H1 (cell line): ENCODE results near the gene PHLPP1. TPM values are rescaled to one million over a fixed set of nuclear protein-coding genes. Genes with fewer than 3 reads are reported as not detected.

ENCODE experiments used
- CTCF ChIA-PET: fragments of 300-600 bp; sonication (Branson Sonifier 250); formaldehyde crosslinking; loops from one replicate; lab custom pipeline; 2021; ENCODE audit not compliant: partially characterized antibody; lab: Charles Lee
- POLR2A ChIA-PET: fragments of 300-600 bp; sonication (Branson Sonifier 250); formaldehyde crosslinking; loops from one replicate; lab custom pipeline; 2021; ENCODE audit warnings: inconsistent platforms; ENCODE audit not compliant: partially characterized antibody; lab: Charles Lee
- DNase-seq, 2 experiments: peaks; one replicate each; pipeline versions ENCODE4 v3.0.0 to v3.0.0-alpha.2; 2010 to 2022; ENCODE audit warnings: low spot score in 2 of 2, low read depth in 1 of 2, mixed read lengths in 1 of 2
- FAIRE-seq: peaks from 2 replicates; lab custom pipeline; 2011; peaks lifted over from hg19 to GRCh38; lab: Jason Lieb, UNC
- H2AFZ ChIP-seq: 2 replicates; pipeline ENCODE4 v1.8.1; 2012; ENCODE audit warnings: low read length, inconsistent platforms
- H2AK5ac ChIP-seq: 2 replicates; pipeline ENCODE4 v1.6.1; 2013; ENCODE audit warnings: low read depth, low read length
- H2BK120ac ChIP-seq: replicated peaks from 2 replicates; pipeline ENCODE3; 2013; ENCODE audit warnings: low read depth, low read length, inconsistent platforms
- H2BK12ac ChIP-seq: 2 replicates; pipeline ENCODE4 v1.6.1; 2013; ENCODE audit warnings: low read depth, low read length
- H2BK15ac ChIP-seq: 2 replicates; pipeline ENCODE4 v1.6.1; 2013; ENCODE audit warnings: low read length
- H2BK20ac ChIP-seq: 2 replicates; pipeline ENCODE4 v1.6.1; 2013; ENCODE audit warnings: low read length
- H2BK5ac ChIP-seq: 2 replicates; pipeline ENCODE4 v1.6.1; 2013; ENCODE audit warnings: low read depth, low read length
- H3K14ac ChIP-seq: 2 replicates; pipeline ENCODE4 v1.6.1; 2013; ENCODE audit warnings: inconsistent platforms; ENCODE audit not compliant: insufficient read length
- H3K18ac ChIP-seq: 2 replicates; pipeline ENCODE4 v1.6.1; 2013; ENCODE audit warnings: low read length; ENCODE audit errors: extremely low read depth
- H3K23ac ChIP-seq: 2 replicates; pipeline ENCODE4 v1.6.1; 2013; ENCODE audit warnings: inconsistent platforms; ENCODE audit not compliant: insufficient read length
- H3K23me2 ChIP-seq: 2 replicates; pipeline ENCODE4 v1.6.1; 2013; ENCODE audit warnings: low read depth, low read length
- H3K27ac ChIP-seq: 2 replicates; pipeline ENCODE4 v1.6.1; 2011; ENCODE audit warnings: low read depth, low read length, inconsistent platforms
- H3K27me3 ChIP-seq, 4 experiments: replicated peaks in 1 of 4; 1 replicate in 1 of 4; 2 replicates in 3 of 4; pipeline versions ENCODE4 v1.6.1 to v1.8.1; 2011 to 2013; ENCODE audit warnings: low read length in 3 of 4, mild to moderate bottlenecking in 3 of 4, inconsistent platforms in 2 of 4, mixed read lengths in 2 of 4, moderate library complexity in 1 of 4; ENCODE audit not compliant: control insufficient read depth in 3 of 4, insufficient read depth in 3 of 4; ENCODE audit errors: extremely low read depth in 1 of 4
- H3K36me3 ChIP-seq, 4 experiments: 2 replicates each; pipeline versions ENCODE4 v1.6.1 to v1.8.1; 2011 to 2013; ENCODE audit warnings: mild to moderate bottlenecking in 4 of 4, low read length in 3 of 4, moderate library complexity in 2 of 4, control low read depth in 1 of 4, inconsistent platforms in 1 of 4; ENCODE audit not compliant: insufficient read depth in 4 of 4, control insufficient read depth in 2 of 4
- H3K4ac ChIP-seq: replicated peaks from 2 replicates; pipeline ENCODE3; 2013; ENCODE audit warnings: low read length, low read depth, mixed read lengths, inconsistent platforms; ENCODE audit not compliant: insufficient read length
- H3K4me1 ChIP-seq, 4 experiments: replicated peaks in 1 of 4; 1 replicate in 1 of 4; 2 replicates in 3 of 4; pipeline versions ENCODE4 v1.6.1 to v1.8.1; 2011 to 2013; ENCODE audit warnings: low read length in 3 of 4, inconsistent platforms in 2 of 4, mixed read lengths in 1 of 4; ENCODE audit not compliant: insufficient read depth in 4 of 4, control insufficient read depth in 3 of 4
- H3K4me2 ChIP-seq, 2 experiments: 2 replicates each; pipeline versions ENCODE4 v1.6.1 to v1.8.1; 2011 to 2013; ENCODE audit warnings: low read depth in 2 of 2, low read length in 2 of 2, control low read depth in 1 of 2, inconsistent platforms in 1 of 2, mild to moderate bottlenecking in 1 of 2; ENCODE audit not compliant: insufficient read depth in 1 of 2
- H3K4me3 ChIP-seq, 4 experiments: fragments of 200-600, 300-600 bp in 1 of 4; sonication (generic), shearing (Covaris generic), sonication (Bioruptor Twin) in 1 of 4; 2 replicates each; pipeline versions ENCODE4 v1.5.1 to v1.8.1; 2011 to 2016; ENCODE audit warnings: low read length in 4 of 4, low read depth in 3 of 4, control low read depth in 2 of 4, inconsistent platforms in 2 of 4, mild to moderate bottlenecking in 2 of 4, mixed read lengths in 1 of 4, moderate library complexity in 1 of 4; ENCODE audit not compliant: insufficient read depth in 2 of 4; ENCODE audit errors: extremely low read depth in 1 of 4
- H3K56ac ChIP-seq: replicated peaks from 2 replicates; pipeline ENCODE3; 2013; ENCODE audit warnings: low read depth, mild to moderate bottlenecking, mixed read lengths, low read length, inconsistent platforms; ENCODE audit not compliant: insufficient read length
- H3K79me1 ChIP-seq: 2 replicates; pipeline ENCODE4 v1.6.1; 2013; ENCODE audit warnings: low read depth, low read length, control low read depth
- H3K79me2 ChIP-seq, 2 experiments: 2 replicates each; pipeline versions ENCODE4 v1.6.1 to v1.8.1; 2012 to 2013; ENCODE audit warnings: low read length in 2 of 2, mild to moderate bottlenecking in 2 of 2, inconsistent platforms in 1 of 2; ENCODE audit not compliant: insufficient read depth in 2 of 2, control insufficient read depth in 1 of 2
- H3K9ac ChIP-seq, 4 experiments: replicated peaks in 1 of 4; 1 replicate in 1 of 4; 2 replicates in 3 of 4; pipeline versions ENCODE4 v1.6.1 to v1.8.1; 2011 to 2013; ENCODE audit warnings: low read depth in 3 of 4, low read length in 3 of 4, control low read depth in 2 of 4, mild to moderate bottlenecking in 2 of 4, moderate library complexity in 2 of 4, inconsistent platforms in 1 of 4; ENCODE audit errors: extremely low read depth in 1 of 4
- H3K9me3 ChIP-seq, 2 experiments: 2 replicates each; pipeline versions ENCODE4 v1.6.1 to v1.8.1; 2012 to 2013; ENCODE audit warnings: mild to moderate bottlenecking in 2 of 2, moderate library complexity in 2 of 2, control low read depth in 1 of 2, inconsistent platforms in 1 of 2, low read depth in 1 of 2, low read length in 1 of 2, mixed read lengths in 1 of 2; ENCODE audit not compliant: insufficient read depth in 2 of 2
- H4K20me1 ChIP-seq, 2 experiments: replicated peaks in 1 of 2; 2 replicates each; pipeline versions ENCODE3 to v1.8.1; 2011 to 2013; ENCODE audit warnings: inconsistent platforms in 2 of 2, low read length in 2 of 2, mild to moderate bottlenecking in 1 of 2; ENCODE audit not compliant: insufficient read depth in 2 of 2, control insufficient read depth in 1 of 2
- H4K5ac ChIP-seq: 2 replicates; pipeline ENCODE4 v1.6.1; 2013; ENCODE audit warnings: low read length, low read depth, mixed read lengths, inconsistent platforms; ENCODE audit not compliant: insufficient read length
- H4K8ac ChIP-seq: 2 replicates; pipeline ENCODE4 v1.8.0; 2013; ENCODE audit warnings: mild to moderate bottlenecking, moderate library complexity, low read length, inconsistent platforms; ENCODE audit not compliant: insufficient read depth; ENCODE audit errors: extremely low read depth
- H4K91ac ChIP-seq: replicated peaks from 2 replicates; pipeline ENCODE3; 2013; ENCODE audit warnings: low read length, mixed read lengths, inconsistent platforms; ENCODE audit not compliant: insufficient read length
- ATF3 ChIP-seq: IDR thresholded peaks from 2 replicates; pipeline ENCODE4 v1.6.1; 2011; ENCODE audit warnings: low read depth, mild to moderate bottlenecking, low read length; ENCODE audit not compliant: insufficient read depth
- CHD2 ChIP-seq: IDR thresholded peaks from 2 replicates; pipeline ENCODE4 v1.6.1; 2012; ENCODE audit warnings: low read length, improper control_type of control experiment
- HDAC2 ChIP-seq, 2 experiments: fragments of 300-600 bp in 1 of 2; sonication (generic) in 1 of 2; IDR thresholded peaks; 2 replicates each; pipeline ENCODE4 v1.6.1; 2011 to 2012; ENCODE audit warnings: low read depth in 2 of 2, low read length in 2 of 2, mild to moderate bottlenecking in 2 of 2, moderate library complexity in 2 of 2, borderline replicate concordance in 1 of 2, inconsistent platforms in 1 of 2
- HDAC6 ChIP-seq: IDR thresholded peaks from one replicate; pipeline ENCODE4 v1.7.1; 2012; ENCODE audit warnings: low read depth, mild to moderate bottlenecking, inconsistent platforms, low read length, moderate library complexity
- JUND ChIP-seq: IDR thresholded peaks from 2 replicates; pipeline ENCODE4 v1.6.1; 2011; ENCODE audit warnings: mild to moderate bottlenecking, improper control_type of control experiment, low read length
- NRF1 ChIP-seq: IDR thresholded peaks from 2 replicates; pipeline ENCODE4 v1.6.1; 2011; ENCODE audit warnings: mild to moderate bottlenecking, low read depth, low read length, improper control_type of control experiment
- SIX5 ChIP-seq: IDR thresholded peaks from 2 replicates; pipeline ENCODE4 v1.6.1; 2011; ENCODE audit warnings: mild to moderate bottlenecking, low read depth, low read length
- SRF ChIP-seq: IDR thresholded peaks from 2 replicates; pipeline ENCODE4 v1.6.1; 2011; ENCODE audit warnings: mild to moderate bottlenecking, low read depth, low read length, moderate library complexity
- TAF1 ChIP-seq: IDR thresholded peaks from 2 replicates; pipeline ENCODE4 v1.6.1; 2011; ENCODE audit warnings: mild to moderate bottlenecking, low read depth, low read length
- ZNF274 ChIP-seq: IDR thresholded peaks from 2 replicates; pipeline ENCODE4 v1.7.0; 2012; ENCODE audit warnings: low read length, borderline replicate concordance; ENCODE audit errors: extremely low read depth
- WGBS, 2 experiments: shearing (Covaris generic) in 1 of 2; methylation state at CpG; one replicate each; pipeline versions ENCODE4 v1.1.6 to v1.1.7; 2013 to 2015; ENCODE audit warnings: low lambda C conversion rate in 2 of 2, mixed read lengths in 2 of 2, inconsistent platforms in 1 of 2, low coverage in 1 of 2, missing lambda C conversion rate in 1 of 2; ENCODE audit not compliant: insufficient replicate concordance in 2 of 2, insufficient coverage in 1 of 2, insufficient read length in 1 of 2; ENCODE audit errors: extremely low coverage in 1 of 2, missing lambda C conversion rate in 1 of 2; 5-methylcytosine and 5-hydroxymethylcytosine counted together
- polyA plus RNA-seq, 7 experiments: library from polyadenylated mRNA; depleted of rRNA in 3 of 7; stranded (reverse) in 5 of 7; unstranded in 2 of 7; fragments of >200 nt in 5 of 7; fragments of 200-250 nt in 2 of 7; gene quantifications; 1 replicate in 5 of 7; 2 replicates in 1 of 7; 4 replicates in 1 of 7; pipeline versions ENCODE4 v1.2.1 to v1.2.3, GENCODE V29; 2011 to 2013; ENCODE audit warnings: missing spikeins in 2 of 7, mixed read lengths in 2 of 7
- total RNA-seq: library from RNA; stranded (reverse); fragmentation: NEBNext Ultra II Directional; extraction: Animal tissue kit (Norgen Biotek cat#: 25700); gene quantifications from 2 replicates; pipeline ENCODE4 v1.2.1, GENCODE V29; 2021

Gene PHLPP1
- total and polyA plus RNA-seq, 2 of the 8 experiments (the other 6 are each of a cell fraction or from before 2014, with no cell fraction given): 28.0 to 66.3 TPM

DNA sequence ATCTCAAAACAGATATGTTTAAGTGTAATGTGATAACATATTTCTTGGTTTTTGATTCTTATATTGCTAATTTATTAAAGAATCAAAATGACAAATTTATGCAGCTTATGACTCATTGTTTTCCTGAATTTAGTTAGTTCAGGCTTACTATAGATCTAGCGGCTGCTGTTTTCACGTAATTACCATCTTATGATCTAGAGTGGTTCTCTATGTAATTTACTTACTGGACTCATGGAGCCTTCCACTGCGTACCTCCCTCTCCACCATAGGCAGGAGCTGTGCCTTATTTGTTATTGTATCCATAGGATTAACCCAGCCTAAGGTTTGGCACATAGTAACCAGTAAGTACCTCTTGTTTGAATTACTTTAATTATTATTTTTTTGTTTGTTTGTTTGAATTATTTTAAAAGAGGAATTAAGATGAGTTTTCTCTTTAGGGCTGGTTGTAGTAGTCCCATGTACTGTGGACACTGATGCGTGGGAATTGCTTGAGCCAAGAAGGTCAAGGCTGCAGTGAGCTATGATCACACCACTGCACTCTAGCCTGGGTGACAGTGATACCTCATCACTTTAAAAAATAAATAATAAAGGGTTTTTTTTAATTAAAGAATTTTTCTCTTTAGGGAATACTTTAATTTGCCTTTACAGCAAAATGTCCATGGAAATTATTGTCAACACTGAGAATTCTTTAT, 165.5 kb downstream of the PHLPP1 start:
- Histone ChIP-seq H3K14ac (no peak overlapping the region), H3K23ac (no peak overlapping the region), H2BK5ac (peak overlapping the region; percentile 29; the same call in 1 of the 2 replicates), H3K9me3 (no peaks in the 10 kb centered on the region), H3K4ac (no peak overlapping the region), H4K91ac (no peak overlapping the region), H3K27ac (no peak overlapping the region), H2BK15ac (no peak overlapping the region), H4K8ac (no peak overlapping the region), H2BK20ac (no peak overlapping the region), H3K79me2 (peaks cover 4 to 70% of the 10 kb centered on the region in 2 experiments; a peak in 3 of 4 replicates), H2BK120ac (no peak overlapping the region), H3K27me3 (no peaks in the 10 kb centered on the region), H3K4me1 (peaks cover 8 to 34% (median 23%) of the 10 kb centered on the region in 4 experiments; a peak in 6 of 7 replicates), H3K36me3 (no peaks in the 10 kb centered on the region), H4K20me1 (peaks cover 2 to 3% of the 10 kb centered on the region in 2 experiments), H3K79me1 (peaks cover 2% of the 10 kb centered on the region; the same call in 1 of the 2 replicates), H3K9ac (no peak overlapping the region), H3K56ac (no peak overlapping the region), H3K18ac (no peak overlapping the region), H3K4me2 (0 out of 4 replicates have a peak overlapping the region, but pooled peaks of 1 of the 2 experiments have one; percentile 22), H2AK5ac (no peak overlapping the region), H4K5ac (no peak overlapping the region), H3K4me3 (no peak overlapping the region), H2BK12ac (peak overlapping the region; percentile 56; the same call in 1 of the 2 replicates), H2AFZ (no peak overlapping the region), H3K23me2 (no peaks in the 10 kb centered on the region)
- ChIA-PET CTCF (interaction anchor here (0.6 kb wide), 1 partner anchor 91 kb away, joined by 3 read pairs; no protein-coding TSS in a partner anchor), POLR2A (no interaction called here)
- no peak for DNase-seq
- no peak for FAIRE-seq
- 92% methylated on average over 4 of the region's 4 CpGs; no CpG with 5 or more reads in 1 of the 2 experiments for WGBS, 2 experiments
- TF ChIP-seq JUND: no peak
- TF ChIP-seq NRF1: no peak
- TF ChIP-seq SIX5: no peak
- no peak for TF ChIP-seq CHD2
- TF ChIP-seq ATF3: no peak
- no peak for TF ChIP-seq ZNF274
- no peak for TF ChIP-seq SRF
- no peak for TF ChIP-seq TAF1
- no peak for TF ChIP-seq HDAC2 (IDR thresholded peaks at IDR 0.05; ENCODE audit: borderline replicate concordance in 1 of 2, low read depth in 2 of 2, low read length in 2 of 2)
- no peak for TF ChIP-seq HDAC6
